Gastrocnemius medialis (tissue), 4 donors: Measurements from ENCODE around the gene CD52. TPM values are rescaled to one million over a fixed set of nuclear protein-coding genes. Genes with fewer than 3 reads are reported as not detected.
A peak's percentile ranks its signal among the peaks of the same experiment; 100 is the strongest.

Experiments
- ATAC-seq, 2 donors: fragments of 150-250 bp; one replicate each; pipeline ENCODE4 v1.9.1; 2016
- DNase-seq, 2 donors: peaks; one replicate each; pipeline ENCODE4 v3.0.0-alpha.2; 2019
- H3K27ac ChIP-seq, 4 donors: fragments of 200-600 bp; sonication (generic); 1 replicate in 1 of 4; 2 replicates in 3 of 4; pipeline ENCODE4 v1.5.1; 2016 to 2018; ENCODE audit warnings: mild to moderate bottlenecking in 2 of 4, moderate library complexity in 1 of 4
- H3K27me3 ChIP-seq, 3 donors: fragments of 200-600 bp; sonication (generic) in 2 of 3; 1 replicate in 1 of 3; 2 replicates in 2 of 3; pipeline versions ENCODE4 v1.5.1 to v1.6.0; 2016 to 2019; ENCODE audit warnings: mild to moderate bottlenecking in 1 of 3, moderate library complexity in 1 of 3
- H3K36me3 ChIP-seq, 2 donors: fragments of 200-600 bp; sonication (generic) in 1 of 2; one replicate each; pipeline ENCODE4 v1.5.1; 2017 to 2018
- H3K4me1 ChIP-seq, 2 donors: fragments of 200-600 bp; sonication (generic) in 1 of 2; one replicate each; pipeline ENCODE4 v1.5.1; 2016 to 2017; ENCODE audit warnings: mild to moderate bottlenecking in 2 of 2
- H3K4me3 ChIP-seq, 4 donors: fragments of 200-600 bp; sonication (generic) in 3 of 4; 1 replicate in 1 of 4; 2 replicates in 3 of 4; pipeline ENCODE4 v1.5.1; 2016 to 2019; ENCODE audit warnings: mild to moderate bottlenecking in 2 of 4
- H3K9me3 ChIP-seq, 3 donors: fragments of 200-600 bp; sonication (generic) in 2 of 3; 1 replicate in 1 of 3; 2 replicates in 2 of 3; pipeline ENCODE4 v1.5.1; 2016 to 2019
- CTCF ChIP-seq, 5 experiments: fragments of 450-650 bp in 3 of 5; fragments of 200-600 bp in 2 of 5; sonication (generic) in 2 of 5; IDR thresholded peaks in 4 of 5; conservative IDR thresholded peaks in 1 of 5; 1 replicate in 4 of 5; 2 replicates in 1 of 5; pipeline ENCODE4 v1.5.1; 2016 to 2019; ENCODE audit warnings: antibody characterized with exemption in 5 of 5, mild to moderate bottlenecking in 3 of 5, moderate library complexity in 3 of 5
- POLR2A ChIP-seq, 2 donors: fragments of 450-650 bp; IDR thresholded peaks; one replicate each; pipeline ENCODE4 v1.6.1; 2017; ENCODE audit warnings: antibody characterized with exemption in 2 of 2, mild to moderate bottlenecking in 2 of 2, moderate library complexity in 2 of 2
- in situ Hi-C, 4 donors: fragments of 200-750 bp; cut with MboI; loops; one replicate each; pipeline versions ENCODE4 v1.15.0 to v1.8.0; 2017; ENCODE audit warnings: low sequenced_read_pairs in 4 of 4
- intact Hi-C: fragments of 100-400 bp; cut with DNase I; formaldehyde crosslinking; loops from one replicate; pipeline ENCODE4 v1.15.1; 2023; ENCODE audit warnings: low total_unique reads
- total RNA-seq, 4 donors: library from RNA; depleted of rRNA; stranded (reverse); fragments of >200 nt; gene quantifications; one replicate each; pipeline versions ENCODE4 v1.1.0 to v1.2.3, GENCODE V29; 2016

Gene CD52
- total RNA-seq, 4 donors from 2014 or later: 1.4 to 2.8 TPM; not detected in 2

DNA sequence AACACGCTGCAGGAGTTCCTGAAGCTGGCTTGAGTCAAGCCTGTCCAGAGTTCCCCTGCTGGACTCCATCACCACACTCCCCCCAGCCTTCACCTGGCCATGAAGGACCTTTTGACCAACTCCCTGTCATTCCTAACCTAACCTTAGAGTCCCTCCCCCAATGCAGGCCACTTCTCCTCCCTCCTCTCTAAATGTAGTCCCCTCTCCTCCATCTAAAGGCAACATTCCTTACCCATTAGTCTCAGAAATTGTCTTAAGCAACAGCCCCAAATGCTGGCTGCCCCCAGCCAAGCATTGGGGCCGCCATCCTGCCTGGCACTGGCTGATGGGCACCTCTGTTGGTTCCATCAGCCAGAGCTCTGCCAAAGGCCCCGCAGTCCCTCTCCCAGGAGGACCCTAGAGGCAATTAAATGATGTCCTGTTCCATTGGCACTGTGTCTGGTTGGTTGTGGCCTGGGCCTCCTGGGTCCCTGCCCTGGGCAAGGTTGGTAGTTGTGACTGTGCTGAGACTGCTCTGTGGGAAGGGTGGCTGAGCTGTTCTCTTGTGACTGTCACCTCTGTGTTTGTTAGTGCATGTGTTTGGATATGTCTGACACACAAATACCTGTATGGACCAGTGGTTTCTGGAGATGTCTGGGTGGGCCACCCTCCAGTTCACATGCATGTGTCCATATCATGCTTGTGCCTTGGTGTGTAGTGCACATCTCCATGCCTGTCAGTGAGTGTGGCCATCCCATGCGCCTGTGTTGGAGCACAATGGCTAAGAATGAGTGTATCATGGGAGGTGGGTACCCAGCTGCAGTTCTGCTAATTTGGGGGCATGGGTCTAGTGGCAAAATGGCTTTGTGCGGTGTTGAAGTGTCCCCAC is 36.4 kb upstream of the CD52 start:
- peaks cover 0 to 26% of the 10 kb centered on the region in 2 donors for H3K36me3 ChIP-seq
- TF ChIP-seq POLR2A (IDR thresholded peaks at IDR 0.05) (no peak), CTCF (IDR thresholded peaks at IDR 0.05 in 4 of 5, conservative IDR thresholded peaks at IDR 0.05 in 1 of 5) (no peak)
- in situ Hi-C loops (no loop called here), intact Hi-C loops (no loop called here)
- no peaks in the 10 kb centered on the region for H3K9me3 ChIP-seq
- H3K4me3 ChIP-seq: no peak overlapping the region
- peak overlapping the region; percentile 89 to 98 (median 93) for H3K27ac ChIP-seq
- peaks cover 53 to 69% of the 10 kb centered on the region in 2 donors for H3K4me1 ChIP-seq
- DNase-seq: no peak
- ATAC-seq: no peak
- H3K27me3 ChIP-seq: no peaks in the 10 kb centered on the region

GRCh38 chr1:26281971-26282370 is 35.8 kb upstream of the CD52 start:
- no peaks in the 10 kb centered on the region for H3K9me3 ChIP-seq
- no peak for ATAC-seq
- peak in 1 of 2 donors; percentile 28 for DNase-seq
- TF ChIP-seq POLR2A (IDR thresholded peaks at IDR 0.05) (no peak), CTCF (IDR thresholded peaks at IDR 0.05 in 4 of 5, conservative IDR thresholded peaks at IDR 0.05 in 1 of 5) (no peak)
- H3K36me3 ChIP-seq: peaks cover 0 to 21% of the 10 kb centered on the region in 2 donors
- H3K4me3 ChIP-seq: no peak overlapping the region
- in situ Hi-C loops (no loop called here), intact Hi-C loops (no loop called here)
- peak overlapping the region; percentile 89 to 98 (median 93) for H3K27ac ChIP-seq
- peaks cover 53 to 68% of the 10 kb centered on the region in 2 donors for H3K4me1 ChIP-seq
- no peaks in the 10 kb centered on the region for H3K27me3 ChIP-seq

DNA sequence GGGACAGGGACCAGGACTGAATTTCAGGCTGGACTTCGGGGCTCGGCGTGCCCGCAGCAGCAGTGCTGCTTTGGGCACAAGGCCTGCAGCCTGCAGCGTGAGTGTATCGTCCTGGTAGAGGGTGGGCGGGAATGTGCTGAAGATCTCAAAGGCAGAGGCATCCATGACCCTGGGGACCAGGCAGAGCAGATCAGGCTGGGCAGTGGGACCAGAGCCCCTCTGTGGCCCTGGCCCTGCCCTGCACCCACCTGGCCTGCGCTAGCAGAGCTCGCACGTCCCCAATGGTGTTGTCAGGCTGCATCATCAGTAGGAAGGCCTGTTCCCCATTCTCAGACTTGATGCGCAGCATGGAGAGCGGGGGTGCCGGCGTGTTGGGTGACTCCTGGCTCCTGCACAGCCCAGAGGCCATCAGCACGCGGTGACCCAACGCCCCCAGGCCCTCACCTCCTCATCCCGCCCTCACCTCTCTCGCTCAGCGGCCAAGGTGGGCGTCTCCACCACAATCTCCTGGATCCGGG is 35.3 kb upstream of the CD52 start:
- ATAC-seq: no peak
- TF ChIP-seq CTCF (IDR thresholded peaks at IDR 0.05 in 4 of 5, conservative IDR thresholded peaks at IDR 0.05 in 1 of 5): no peak
- TF ChIP-seq POLR2A (IDR thresholded peaks at IDR 0.05): no peak
- intact Hi-C loops (no loop called here), in situ Hi-C loops (no loop called here)
- Histone ChIP-seq H3K36me3 (peaks cover 0 to 16% of the 10 kb centered on the region in 2 donors), H3K27me3 (no peaks in the 10 kb centered on the region), H3K4me1 (peaks cover 51 to 66% of the 10 kb centered on the region in 2 donors), H3K9me3 (no peaks in the 10 kb centered on the region), H3K27ac (peak overlapping the region; percentile 89 to 98 (median 93)), H3K4me3 (no peak overlapping the region)
- DNase-seq: no peak

GRCh38 chr1:26283279-26283853 is 34.4 kb upstream of the CD52 start:
- in situ Hi-C loops: no loop called here
- ATAC-seq (no peak), DNase-seq (no peak)
- Histone ChIP-seq H3K27me3 (no peaks in the 10 kb centered on the region), H3K36me3 (peaks cover 0 to 8% of the 10 kb centered on the region in 2 donors), H3K27ac (peak overlapping the region; percentile 89 to 98 (median 93)), H3K4me1 (peaks cover 48 to 66% of the 10 kb centered on the region in 2 donors), H3K4me3 (no peak overlapping the region), H3K9me3 (no peaks in the 10 kb centered on the region)
- intact Hi-C loops: no loop called here
- TF ChIP-seq CTCF (IDR thresholded peaks at IDR 0.05 in 4 of 5, conservative IDR thresholded peaks at IDR 0.05 in 1 of 5): no peak
- no peak for TF ChIP-seq POLR2A (IDR thresholded peaks at IDR 0.05)
